Tibial nerve (tissue), 4 donors: ENCODE data around the gene STIM2.

Source experiments
- EP300 ChIP-seq, 2 donors: sonication (generic); formaldehyde crosslinking; IDR thresholded peaks; one replicate each; pipeline ENCODE4 v1.6.1; 2017; ENCODE audit warnings: antibody characterized with exemption in 2 of 2, mild to moderate bottlenecking in 1 of 2
- TF ChIP-seq, protein P1 (sequence below), 5 experiments: fragments of 200-600 bp in 3 of 5; fragments of 450-650 bp in 2 of 5; sonication (generic) in 3 of 5; IDR thresholded peaks; one replicate each; pipeline ENCODE4 v1.5.1; 2016 to 2019; ENCODE audit warnings: antibody characterized with exemption in 5 of 5, mild to moderate bottlenecking in 3 of 5, moderate library complexity in 2 of 5

DNA sequence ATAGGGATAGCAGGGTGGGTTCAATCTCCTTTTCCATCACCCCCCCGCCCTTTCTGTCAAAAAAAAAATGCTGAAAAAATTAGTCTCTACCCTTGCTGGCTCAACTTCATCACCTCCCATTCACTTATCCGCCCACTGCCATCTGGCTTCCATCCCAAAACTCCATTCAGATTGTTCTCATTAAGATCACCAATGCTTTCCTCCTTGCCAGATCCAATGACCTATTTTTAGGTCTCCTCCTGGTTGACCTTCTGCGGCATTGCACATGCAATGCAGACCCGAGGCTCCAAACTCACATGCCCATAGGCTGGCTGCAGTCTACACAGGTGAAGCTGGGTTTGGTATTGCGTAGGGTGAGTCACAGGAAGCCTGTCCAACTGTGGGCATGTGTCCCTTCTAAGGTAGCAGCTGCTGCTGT, 21.1 kb upstream of the STIM2 start:
- no peak for TF ChIP-seq EP300 (IDR thresholded peaks at IDR 0.05)
- TF ChIP-seq, protein P1, sequence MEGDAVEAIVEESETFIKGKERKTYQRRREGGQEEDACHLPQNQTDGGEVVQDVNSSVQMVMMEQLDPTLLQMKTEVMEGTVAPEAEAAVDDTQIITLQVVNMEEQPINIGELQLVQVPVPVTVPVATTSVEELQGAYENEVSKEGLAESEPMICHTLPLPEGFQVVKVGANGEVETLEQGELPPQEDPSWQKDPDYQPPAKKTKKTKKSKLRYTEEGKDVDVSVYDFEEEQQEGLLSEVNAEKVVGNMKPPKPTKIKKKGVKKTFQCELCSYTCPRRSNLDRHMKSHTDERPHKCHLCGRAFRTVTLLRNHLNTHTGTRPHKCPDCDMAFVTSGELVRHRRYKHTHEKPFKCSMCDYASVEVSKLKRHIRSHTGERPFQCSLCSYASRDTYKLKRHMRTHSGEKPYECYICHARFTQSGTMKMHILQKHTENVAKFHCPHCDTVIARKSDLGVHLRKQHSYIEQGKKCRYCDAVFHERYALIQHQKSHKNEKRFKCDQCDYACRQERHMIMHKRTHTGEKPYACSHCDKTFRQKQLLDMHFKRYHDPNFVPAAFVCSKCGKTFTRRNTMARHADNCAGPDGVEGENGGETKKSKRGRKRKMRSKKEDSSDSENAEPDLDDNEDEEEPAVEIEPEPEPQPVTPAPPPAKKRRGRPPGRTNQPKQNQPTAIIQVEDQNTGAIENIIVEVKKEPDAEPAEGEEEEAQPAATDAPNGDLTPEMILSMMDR (IDR thresholded peaks at IDR 0.05), result no peak
